Naive thymus-derived CD8-positive, alpha-beta T cell (primary cell): ENCODE results near the gene FRMD3. TPM values are rescaled to one million over a fixed set of nuclear protein-coding genes. Genes with fewer than 3 reads are reported as not detected.

Experiments
- ATAC-seq, 2 donors: fragments of 150-1000 bp; cut with Tn5 transposase in 1 of 2; sonication (Bioruptor Pico), chemical (Tn5 transposase) in 1 of 2; 1 replicate in 1 of 2; 2 replicates in 1 of 2; pipeline ENCODE4 v1.10.0; 2021; ENCODE audit warnings: mild to moderate bottlenecking in 2 of 2, moderate library complexity in 2 of 2
- POLR2A ChIA-PET: fragments of 350-600 bp; sonication (Branson Sonifier 250); formaldehyde crosslinking; loops from one replicate; lab custom pipeline; 2021; ENCODE audit warnings: antibody characterized with exemption; lab: Charles Lee
- DNase-seq, 10 donors: peaks; one replicate each; pipeline versions ENCODE4 v3.0.0 to v3.0.0-alpha.2; 2020 to 2022
- H3K27ac Mint-ChIP-seq, 10 donors: one replicate each; pipeline ENCODE4 v1.8.0; 2020 to 2022; ENCODE audit warnings: mild to moderate bottlenecking in 10 of 10, mixed read lengths in 10 of 10, moderate library complexity in 4 of 10, inconsistent platforms in 1 of 10
- H3K27me3 Mint-ChIP-seq, 5 donors: one replicate each; pipeline ENCODE4 v1.8.0; 2021 to 2022; ENCODE audit warnings: mixed read lengths in 5 of 5
- H3K36me3 Mint-ChIP-seq, 3 donors: one replicate each; pipeline ENCODE4 v1.8.0; 2020 to 2022; ENCODE audit warnings: mixed read lengths in 3 of 3, mild to moderate bottlenecking in 2 of 3, inconsistent platforms in 1 of 3
- H3K4me1 Mint-ChIP-seq, 4 donors: one replicate each; pipeline ENCODE4 v1.8.0; 2021 to 2022; ENCODE audit warnings: mixed read lengths in 4 of 4
- H3K4me3 Mint-ChIP-seq, 10 donors: one replicate each; pipeline ENCODE4 v1.8.0; 2020 to 2022; ENCODE audit warnings: mild to moderate bottlenecking in 10 of 10, mixed read lengths in 10 of 10, moderate library complexity in 6 of 10, inconsistent platforms in 1 of 10
- H3K9me3 Mint-ChIP-seq, 9 donors: one replicate each; pipeline ENCODE4 v1.8.0; 2020 to 2022; ENCODE audit warnings: mixed read lengths in 9 of 9, mild to moderate bottlenecking in 3 of 9, inconsistent platforms in 1 of 9, moderate library complexity in 1 of 9
- polyA plus RNA-seq, 3 donors: library from polyadenylated mRNA; unstranded; fragments of 300-500 nt; fragmentation: Illumina TruSeq; gene quantifications; one replicate each; pipeline ENCODE4 v1.2.3, GENCODE V29; 2021
- total RNA-seq, 8 experiments: library from RNA in 2 of 8; stranded (reverse) in 2 of 8; gene quantifications; one replicate each; pipeline ENCODE4 v1.2.3 and lab custom pipeline; 2021 to 2026

The FRMD3 gene
- total and polyA plus RNA-seq, 5 experiments from 2014 or later: 0.08 to 0.74 (median 0.52) TPM; not detected in 2

DNA sequence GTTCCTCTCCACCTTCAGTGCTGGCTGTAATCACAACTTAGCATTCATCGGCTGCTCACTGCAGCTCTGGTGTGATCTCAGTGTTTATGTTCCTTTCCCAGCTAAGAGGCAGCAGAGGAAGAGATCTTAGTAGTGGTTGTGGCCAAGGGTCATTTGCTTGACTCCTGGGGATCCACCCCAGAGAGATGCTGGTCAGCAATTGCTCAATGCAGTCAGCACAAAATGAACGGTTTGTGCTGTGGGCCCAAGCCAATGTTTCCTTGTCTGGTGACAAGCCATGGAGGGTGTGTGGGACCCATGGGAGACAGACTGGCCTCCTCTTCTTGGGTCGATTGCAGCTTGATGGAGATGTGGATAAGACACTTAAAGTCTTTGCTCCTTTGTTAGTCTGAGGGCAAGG is 16.1 kb upstream of the FRMD3 start:
- POLR2A ChIA-PET: no interaction called here
- ATAC-seq: no peak
- Mint-ChIP-seq H3K27me3 (peaks cover 0 to 6% (median 0%) of the 10 kb centered on the region in 5 donors), H3K4me1 (no peaks in the 10 kb centered on the region), H3K4me3 (no peak overlapping the region), H3K36me3 (peaks cover 13 to 39% (median 31%) of the 10 kb centered on the region in 3 donors), H3K9me3 (peaks cover 22 to 58% (median 48%) of the 10 kb centered on the region in 9 donors), H3K27ac (no peak overlapping the region)
- DNase-seq: no peak

- H3K9me3 Mint-ChIP-seq: peaks cover 1 to 43% (median 24%) of the 10 kb centered on the region in 9 donors
- POLR2A ChIA-PET: no interaction called here
- H3K36me3 Mint-ChIP-seq: peaks cover 7 to 20% (median 18%) of the 10 kb centered on the region in 3 donors
- H3K27me3 Mint-ChIP-seq: peaks cover 11 to 24% (median 16%) of the 10 kb centered on the region in 5 donors
- peaks cover 0 to 1% (median 1%) of the 10 kb centered on the region in 4 donors for H3K4me1 Mint-ChIP-seq
- ATAC-seq (no peak), DNase-seq (no peak)
- no peak overlapping the region for H3K4me3 Mint-ChIP-seq
- no peak overlapping the region for H3K27ac Mint-ChIP-seq
These were observed 5.9 kb upstream of the FRMD3 start for GRCh38 chr9:83544002-83544698.

- Mint-ChIP-seq H3K4me3 (peak overlapping the region in 6 of 10 donors; percentile 12 to 62 (median 57)), H3K36me3 (peaks cover 2 to 7% (median 5%) of the 10 kb centered on the region in 3 donors), H3K9me3 (peaks cover 0 to 4% (median 0%) of the 10 kb centered on the region in 9 donors), H3K27ac (no peak overlapping the region), H3K27me3 (peaks cover 23 to 49% (median 38%) of the 10 kb centered on the region in 5 donors), H3K4me1 (peaks cover 1 to 9% (median 6%) of the 10 kb centered on the region in 4 donors)
- no peak for ATAC-seq
- no peak for DNase-seq
- POLR2A ChIA-PET: no interaction called here
These were observed 663 bp upstream of the FRMD3 start for GRCh38 chr9:83538890-83539238.

DNA sequence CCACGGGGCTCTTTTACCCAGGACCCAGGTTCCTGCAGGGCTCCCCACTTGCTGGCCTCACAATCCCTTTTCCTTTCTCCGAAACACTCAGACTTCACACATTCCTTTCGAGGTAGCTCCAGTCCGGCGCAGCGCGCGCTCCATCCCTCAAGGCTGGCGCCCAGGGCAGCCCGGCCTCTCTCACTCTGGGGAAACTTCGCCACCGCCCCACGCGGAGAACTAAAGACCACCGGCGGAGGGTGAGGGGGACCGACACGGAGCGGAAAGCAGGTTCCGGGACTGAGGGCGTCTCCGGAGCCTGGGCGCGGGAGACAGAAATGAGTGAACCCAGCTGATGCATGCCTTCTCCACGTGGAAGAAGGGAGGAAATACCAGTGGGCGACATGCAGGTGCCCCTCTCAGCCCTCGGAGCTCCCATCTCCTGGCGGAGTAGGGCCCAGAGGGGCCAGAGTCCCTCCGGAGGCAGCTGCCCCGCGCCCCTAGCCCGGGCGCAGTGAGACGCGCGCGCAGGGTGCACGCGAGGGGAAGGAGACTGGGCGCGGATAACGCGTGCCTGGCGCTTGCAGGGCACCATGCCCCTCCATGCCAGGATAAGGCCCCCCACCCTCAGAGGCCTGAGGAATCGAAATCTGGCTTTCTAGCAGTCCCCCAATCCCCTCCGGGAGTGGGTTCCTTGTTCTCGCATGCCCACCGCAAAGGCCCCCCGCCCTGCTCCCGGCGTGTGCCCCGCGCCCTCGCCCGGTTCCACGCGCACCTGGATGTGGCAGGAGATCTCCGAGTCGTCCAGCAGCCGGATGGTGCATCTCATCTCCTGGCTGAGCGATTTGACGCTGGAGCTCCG is 650 bp downstream of the FRMD3 start:
- DNase-seq (no peak), ATAC-seq (no peak)
- Mint-ChIP-seq H3K9me3 (peaks cover 0 to 3% (median 0%) of the 10 kb centered on the region in 9 donors), H3K36me3 (peaks cover 2 to 7% (median 5%) of the 10 kb centered on the region in 3 donors), H3K4me1 (peaks cover 1 to 9% (median 6%) of the 10 kb centered on the region in 4 donors), H3K27me3 (peaks cover 23 to 49% (median 38%) of the 10 kb centered on the region in 5 donors), H3K4me3 (peak overlapping the region in 1 of 10 donors; percentile 16), H3K27ac (no peak overlapping the region)
- POLR2A ChIA-PET: no interaction called here

DNA sequence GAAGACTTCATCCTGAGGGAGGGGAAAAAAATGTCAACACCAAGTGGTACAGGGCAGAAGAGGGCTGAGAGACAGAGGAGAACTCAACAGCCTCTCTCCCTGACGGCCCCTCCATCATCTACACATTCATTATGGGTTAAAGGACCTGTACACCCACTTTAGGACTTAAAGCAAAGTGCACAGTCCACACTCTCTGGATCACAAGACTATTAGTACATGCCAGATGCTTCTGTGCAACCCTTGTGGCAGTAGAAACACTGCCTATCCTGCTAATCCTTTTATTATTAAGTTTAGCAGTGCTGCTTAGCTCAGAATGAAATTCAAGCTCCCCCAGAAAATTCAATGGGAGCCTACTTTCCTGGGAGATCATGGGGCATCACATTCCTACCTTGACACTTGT is 1.9 kb downstream of the FRMD3 start:
- peaks cover 1 to 9% (median 6%) of the 10 kb centered on the region in 4 donors for H3K4me1 Mint-ChIP-seq

GRCh38 chr9:83535736-83536135 is 2.5 kb downstream of the FRMD3 start:
- H3K4me1 Mint-ChIP-seq: peaks cover 1 to 9% (median 6%) of the 10 kb centered on the region in 4 donors
- peaks cover 20 to 41% (median 33%) of the 10 kb centered on the region in 5 donors for H3K27me3 Mint-ChIP-seq
- peaks cover 0 to 3% (median 0%) of the 10 kb centered on the region in 9 donors for H3K9me3 Mint-ChIP-seq
- H3K36me3 Mint-ChIP-seq: no peaks in the 10 kb centered on the region
- no peak for ATAC-seq
- H3K27ac Mint-ChIP-seq: no peak overlapping the region
- no peak overlapping the region for H3K4me3 Mint-ChIP-seq
- POLR2A ChIA-PET: no interaction called here
- no peak for DNase-seq

More for the DNA sequence above, 1.9 kb downstream of the FRMD3 start:
- Mint-ChIP-seq H3K9me3 (peaks cover 0 to 3% (median 0%) of the 10 kb centered on the region in 9 donors), H3K27me3 (peaks cover 23 to 47% (median 38%) of the 10 kb centered on the region in 5 donors), H3K36me3 (peaks cover 2 to 5% (median 3%) of the 10 kb centered on the region in 3 donors), H3K27ac (no peak overlapping the region), H3K4me3 (no peak overlapping the region)
- DNase-seq (no peak), ATAC-seq (no peak)
- POLR2A ChIA-PET: no interaction called here

- Mint-ChIP-seq H3K27me3 (peaks cover 6 to 21% (median 14%) of the 10 kb centered on the region in 5 donors), H3K4me3 (no peak overlapping the region), H3K9me3 (peaks cover 0 to 10% (median 3%) of the 10 kb centered on the region in 9 donors), H3K4me1 (peaks cover 0 to 2% (median 0%) of the 10 kb centered on the region in 4 donors), H3K27ac (no peak overlapping the region), H3K36me3 (peaks cover 0 to 4% (median 3%) of the 10 kb centered on the region in 3 donors)
- DNase-seq: no peak
- no peak for ATAC-seq
- POLR2A ChIA-PET: no interaction called here
These were observed 4.9 kb downstream of the FRMD3 start for GRCh38 chr9:83533296-83533695.

- POLR2A ChIA-PET: no interaction called here
- H3K4me1 Mint-ChIP-seq: no peaks in the 10 kb centered on the region
- peaks cover 0 to 4% (median 3%) of the 10 kb centered on the region in 3 donors for H3K36me3 Mint-ChIP-seq
- no peak overlapping the region for H3K4me3 Mint-ChIP-seq
- H3K9me3 Mint-ChIP-seq: peaks cover 0 to 11% (median 3%) of the 10 kb centered on the region in 9 donors
- DNase-seq: no peak
- H3K27me3 Mint-ChIP-seq: no peaks in the 10 kb centered on the region
- no peak overlapping the region for H3K27ac Mint-ChIP-seq
- no peak for ATAC-seq
These were observed 11.3 kb downstream of the FRMD3 start for GRCh38 chr9:83526901-83527300.

- Mint-ChIP-seq H3K27ac (peak overlapping the region in 1 of 10 donors; percentile 29), H3K9me3 (peaks cover 0 to 11% (median 3%) of the 10 kb centered on the region in 9 donors), H3K36me3 (peaks cover 0 to 4% (median 3%) of the 10 kb centered on the region in 3 donors), H3K4me3 (no peak overlapping the region), H3K27me3 (no peaks in the 10 kb centered on the region), H3K4me1 (peaks cover 0 to 5% (median 0%) of the 10 kb centered on the region in 4 donors)
- DNase-seq: no peak
- POLR2A ChIA-PET: no interaction called here
- ATAC-seq: no peak
These were observed 12.0 kb downstream of the FRMD3 start for GRCh38 chr9:83526211-83526610.

- POLR2A ChIA-PET: no interaction called here
- DNase-seq: no peak
- Mint-ChIP-seq H3K27me3 (peaks cover 0 to 2% (median 0%) of the 10 kb centered on the region in 5 donors), H3K4me3 (no peak overlapping the region), H3K4me1 (peaks cover 0 to 5% (median 0%) of the 10 kb centered on the region in 4 donors), H3K9me3 (peaks cover 0 to 7% (median under 1%) of the 10 kb centered on the region in 9 donors), H3K36me3 (peaks cover 0 to 7% (median 0%) of the 10 kb centered on the region in 3 donors), H3K27ac (peak overlapping the region in 1 of 10 donors; percentile 2)
- ATAC-seq: no peak
These were observed 14.5 kb downstream of the FRMD3 start for GRCh38 chr9:83523684-83524083.

GRCh38 chr9:83521411-83521810 is 16.8 kb downstream of the FRMD3 start:
- H3K4me1 Mint-ChIP-seq: peaks cover 0 to 8% (median 0%) of the 10 kb centered on the region in 4 donors

DNA sequence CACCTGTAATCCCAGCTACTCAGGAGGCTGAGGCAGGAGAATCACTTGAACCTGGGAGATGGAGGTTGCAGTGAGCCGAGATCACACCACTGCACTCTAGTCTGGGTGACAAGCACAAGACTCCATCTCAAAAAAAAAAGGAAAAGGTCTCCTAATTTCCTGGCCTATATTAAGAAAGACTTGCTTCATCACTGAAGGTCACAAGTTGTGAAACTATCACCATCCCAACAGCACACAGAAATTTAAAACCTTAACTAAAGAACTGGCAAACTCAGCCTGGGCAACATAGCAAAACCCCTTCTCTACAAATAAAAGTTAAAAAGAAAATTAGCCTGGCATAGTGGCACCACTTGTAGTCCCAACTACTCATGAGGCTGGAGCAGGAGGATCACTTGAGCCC is 17.2 kb downstream of the FRMD3 start:
- Mint-ChIP-seq H3K9me3 (peaks cover 0 to 10% (median 0%) of the 10 kb centered on the region in 9 donors), H3K27me3 (peaks cover 0 to 2% (median 2%) of the 10 kb centered on the region in 5 donors), H3K36me3 (peaks cover 2 to 7% (median 3%) of the 10 kb centered on the region in 3 donors), H3K27ac (no peak overlapping the region), H3K4me3 (no peak overlapping the region), H3K4me1 (peaks cover 0 to 8% (median 0%) of the 10 kb centered on the region in 4 donors)
- no peak for DNase-seq
- no peak for ATAC-seq
- POLR2A ChIA-PET: no interaction called here

More at GRCh38 chr9:83521411-83521810, 16.8 kb downstream of the FRMD3 start:
- Mint-ChIP-seq H3K36me3 (peaks cover 2 to 7% (median 3%) of the 10 kb centered on the region in 3 donors), H3K27me3 (peaks cover 0 to 2% (median 0%) of the 10 kb centered on the region in 5 donors), H3K9me3 (peaks cover 0 to 10% (median 0%) of the 10 kb centered on the region in 9 donors), H3K27ac (no peak overlapping the region), H3K4me3 (no peak overlapping the region)
- ATAC-seq (no peak), DNase-seq (no peak)
- POLR2A ChIA-PET: no interaction called here
